Measurements from ENCODE around the gene RNF213. TPM values are rescaled to one million over a fixed set of nuclear protein-coding genes. Genes with fewer than 3 reads are reported as not detected.

The RNF213 gene
- total RNA-seq, 4 donors from 2014 or later, result 113 to 174 (median 159) TPM

GRCh38 chr17:80416260-80416939 lies 155.7 kb downstream of the RNF213 start:
- Histone ChIP-seq H3K27ac (no peak overlapping the region), H3K4me1 (peaks cover 0 to 24% (median 15%) of the 10 kb centered on the region in 4 donors), H3K9me3 (no peaks in the 10 kb centered on the region), H3K36me3 (no peaks in the 10 kb centered on the region), H3K27me3 (peaks cover 11% of the 10 kb centered on the region), H3K4me3 (peak overlapping the region in 2 of 4 donors; percentile 82 to 93)
- TF ChIP-seq POLR2A (IDR thresholded peaks at IDR 0.05), result no peak
- no peak for TF ChIP-seq POLR2AphosphoS5 (IDR thresholded peaks at IDR 0.05)
- TF ChIP-seq, protein P1, sequence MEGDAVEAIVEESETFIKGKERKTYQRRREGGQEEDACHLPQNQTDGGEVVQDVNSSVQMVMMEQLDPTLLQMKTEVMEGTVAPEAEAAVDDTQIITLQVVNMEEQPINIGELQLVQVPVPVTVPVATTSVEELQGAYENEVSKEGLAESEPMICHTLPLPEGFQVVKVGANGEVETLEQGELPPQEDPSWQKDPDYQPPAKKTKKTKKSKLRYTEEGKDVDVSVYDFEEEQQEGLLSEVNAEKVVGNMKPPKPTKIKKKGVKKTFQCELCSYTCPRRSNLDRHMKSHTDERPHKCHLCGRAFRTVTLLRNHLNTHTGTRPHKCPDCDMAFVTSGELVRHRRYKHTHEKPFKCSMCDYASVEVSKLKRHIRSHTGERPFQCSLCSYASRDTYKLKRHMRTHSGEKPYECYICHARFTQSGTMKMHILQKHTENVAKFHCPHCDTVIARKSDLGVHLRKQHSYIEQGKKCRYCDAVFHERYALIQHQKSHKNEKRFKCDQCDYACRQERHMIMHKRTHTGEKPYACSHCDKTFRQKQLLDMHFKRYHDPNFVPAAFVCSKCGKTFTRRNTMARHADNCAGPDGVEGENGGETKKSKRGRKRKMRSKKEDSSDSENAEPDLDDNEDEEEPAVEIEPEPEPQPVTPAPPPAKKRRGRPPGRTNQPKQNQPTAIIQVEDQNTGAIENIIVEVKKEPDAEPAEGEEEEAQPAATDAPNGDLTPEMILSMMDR (IDR thresholded peaks at IDR 0.05), result no peak
- intact Hi-C loops (cut with DNase I; ENCODE audit: low total_unique reads), result no loop called here
- WGBS, 2 donors (ENCODE audit: low coverage in 1 of 2), result 82 to 91% methylated on average over 6 to 7 of the region's 7 CpGs
- in situ Hi-C loops (cut with MboI; ENCODE audit: low pct_ligation_motif_present in 1 of 4, low pct_unique_long_range_greater_than_20kb in 1 of 4, low sequenced_read_pairs in 3 of 4), result no loop called here
- DNase-seq, result no peak

DNA sequence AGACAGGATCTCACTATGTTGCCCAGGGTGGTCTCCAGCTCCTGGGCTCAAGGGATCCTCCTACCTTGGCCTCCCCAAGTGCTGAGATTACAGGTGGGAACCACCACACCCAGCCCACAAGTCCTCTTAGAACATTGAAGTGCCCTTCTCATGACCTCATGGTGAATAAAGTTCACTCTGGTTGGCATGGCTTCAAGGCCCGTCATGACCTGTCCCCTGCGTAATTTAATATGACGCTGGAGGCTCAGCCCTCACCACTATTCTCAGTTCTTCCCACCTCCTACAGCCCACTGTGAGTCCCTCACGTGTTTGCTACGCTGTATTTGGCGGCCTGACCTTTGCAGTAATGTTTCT lies 156.3 kb downstream of the RNF213 start:
- Histone ChIP-seq H3K4me3 (no peak overlapping the region), H3K27me3 (peaks cover 11% of the 10 kb centered on the region), H3K4me1 (peaks cover 0 to 24% (median 15%) of the 10 kb centered on the region in 4 donors), H3K27ac (no peak overlapping the region), H3K36me3 (no peaks in the 10 kb centered on the region), H3K9me3 (no peaks in the 10 kb centered on the region)
- TF ChIP-seq EP300 (IDR thresholded peaks at IDR 0.05; ENCODE audit: low read depth), result no peak
- no peak for TF ChIP-seq POLR2AphosphoS5 (IDR thresholded peaks at IDR 0.05)
- no peak for TF ChIP-seq POLR2A (IDR thresholded peaks at IDR 0.05)
- TF ChIP-seq, protein P1 (IDR thresholded peaks at IDR 0.05), result no peak
- in situ Hi-C loops (cut with MboI; ENCODE audit: low pct_ligation_motif_present in 1 of 4, low pct_unique_long_range_greater_than_20kb in 1 of 4, low sequenced_read_pairs in 3 of 4), result no loop called here
- DNase-seq, result no peak
- 89 to 91% methylated on average over 6 of the region's 6 CpGs for WGBS, 2 donors (ENCODE audit: low coverage in 1 of 2)
- intact Hi-C loops (cut with DNase I; ENCODE audit: low total_unique reads), result no loop called here

GRCh38 chr17:80418589-80418988 lies 157.9 kb downstream of the RNF213 start:
- H3K27me3 ChIP-seq, result peaks cover 6% of the 10 kb centered on the region
- 91 to 93% methylated on average over 2 to 11 of the region's 11 CpGs for WGBS, 2 donors (ENCODE audit: low coverage in 1 of 2)
- no peak for TF ChIP-seq EP300 (IDR thresholded peaks at IDR 0.05; ENCODE audit: low read depth)
- TF ChIP-seq POLR2AphosphoS5 (IDR thresholded peaks at IDR 0.05), result no peak
- TF ChIP-seq POLR2A (IDR thresholded peaks at IDR 0.05), result no peak
- TF ChIP-seq, protein P1 (IDR thresholded peaks at IDR 0.05), result no peak
- no peaks in the 10 kb centered on the region for H3K9me3 ChIP-seq
- no peaks in the 10 kb centered on the region for H3K36me3 ChIP-seq
- no peak overlapping the region for H3K4me3 ChIP-seq
- no peak overlapping the region for H3K27ac ChIP-seq
- H3K4me1 ChIP-seq, result peaks cover 0 to 21% (median 15%) of the 10 kb centered on the region in 4 donors
- in situ Hi-C loops (cut with MboI; ENCODE audit: low pct_ligation_motif_present in 1 of 4, low pct_unique_long_range_greater_than_20kb in 1 of 4, low sequenced_read_pairs in 3 of 4) (no loop called here), intact Hi-C loops (cut with DNase I; ENCODE audit: low total_unique reads) (no loop called here)
- DNase-seq, result no peak

GRCh38 chr17:80419255-80419654 lies 158.6 kb downstream of the RNF213 start:
- 87% methylated on average over 11 of the region's 11 CpGs; no CpG with 5 or more reads in 1 of the 2 donors for WGBS, 2 donors (ENCODE audit: low coverage in 1 of 2)
- in situ Hi-C loops (cut with MboI; ENCODE audit: low pct_ligation_motif_present in 1 of 4, low pct_unique_long_range_greater_than_20kb in 1 of 4, low sequenced_read_pairs in 3 of 4) (no loop called here), intact Hi-C loops (cut with DNase I; ENCODE audit: low total_unique reads) (no loop called here)
- DNase-seq, result no peak
- TF ChIP-seq EP300 (IDR thresholded peaks at IDR 0.05; ENCODE audit: low read depth) (no peak), POLR2AphosphoS5 (IDR thresholded peaks at IDR 0.05) (no peak), POLR2A (IDR thresholded peaks at IDR 0.05) (no peak)
- TF ChIP-seq, protein P1 (IDR thresholded peaks at IDR 0.05), result no peak
- no peak overlapping the region for H3K4me3 ChIP-seq
- no peaks in the 10 kb centered on the region for H3K36me3 ChIP-seq
- no peaks in the 10 kb centered on the region for H3K9me3 ChIP-seq
- H3K27me3 ChIP-seq, result no peaks in the 10 kb centered on the region
- no peak overlapping the region for H3K27ac ChIP-seq
- peaks cover 0 to 15% (median 12%) of the 10 kb centered on the region in 4 donors for H3K4me1 ChIP-seq
